H54 (cell line): ENCODE results near the gene TM2D3.
A peak's percentile ranks its signal among the peaks of the same experiment; 100 is the strongest.

Experiments used
- DNase-seq: peaks from one replicate; pipeline ENCODE4 v3.0.0; 2011; ENCODE audit warnings: low spot score, mixed read lengths; ENCODE audit not compliant: insufficient read length
- FAIRE-seq: peaks from 3 replicates; lab custom pipeline; 2011; peaks lifted over from hg19 to GRCh38; lab: Jason Lieb, UNC
- POLR2A ChIP-seq: IDR thresholded peaks from 2 replicates; pipeline ENCODE4 v1.6.1; 2011; ENCODE audit warnings: low read depth, mild to moderate bottlenecking, low read length

The TM2D3 gene

DNA sequence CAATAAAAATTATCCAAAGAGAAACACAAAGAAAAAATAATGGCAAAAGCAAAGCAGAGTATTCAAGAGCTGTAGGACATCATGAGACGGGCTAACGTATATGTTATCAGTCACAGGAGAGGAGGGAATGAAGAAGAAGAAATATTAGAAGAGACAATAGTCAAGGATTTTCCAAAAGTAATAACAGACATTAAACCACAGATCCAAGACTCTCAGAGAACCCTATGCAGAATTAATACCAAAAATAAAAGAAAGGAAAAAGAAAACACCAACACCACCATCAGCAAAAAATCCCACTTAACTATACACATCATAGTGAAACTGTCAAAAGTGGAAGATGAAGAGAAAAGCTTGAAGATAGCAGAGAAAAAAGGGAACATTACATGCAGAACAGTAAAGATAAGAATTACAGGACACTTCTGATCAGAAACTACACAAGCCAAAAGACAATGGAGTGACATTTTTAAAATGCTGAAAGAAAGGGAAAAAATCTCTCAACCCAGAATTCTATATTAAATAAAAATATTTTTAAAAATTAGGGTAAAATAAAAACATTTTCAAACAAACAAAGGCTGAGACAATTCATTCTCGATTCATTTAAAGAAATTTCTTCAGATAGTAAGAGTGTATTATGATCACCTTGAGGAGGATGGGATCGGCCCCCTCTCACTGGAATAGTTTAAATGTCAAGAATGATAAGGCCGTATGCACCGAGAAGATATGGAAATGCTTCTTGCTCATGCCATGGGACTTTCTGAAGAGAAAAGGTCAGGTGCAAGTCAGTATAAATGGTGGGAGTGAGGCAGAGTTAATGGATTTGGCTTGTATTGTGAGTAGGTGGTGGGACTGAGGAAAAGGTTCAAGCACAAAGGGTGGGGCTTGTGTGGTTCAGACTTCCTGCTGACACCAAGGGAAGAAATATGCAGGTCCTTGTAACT, 28.5 kb downstream of the TM2D3 start:
- DNase-seq, result no peak
- TF ChIP-seq POLR2A, result no peak
- FAIRE-seq, result no peak

DNA sequence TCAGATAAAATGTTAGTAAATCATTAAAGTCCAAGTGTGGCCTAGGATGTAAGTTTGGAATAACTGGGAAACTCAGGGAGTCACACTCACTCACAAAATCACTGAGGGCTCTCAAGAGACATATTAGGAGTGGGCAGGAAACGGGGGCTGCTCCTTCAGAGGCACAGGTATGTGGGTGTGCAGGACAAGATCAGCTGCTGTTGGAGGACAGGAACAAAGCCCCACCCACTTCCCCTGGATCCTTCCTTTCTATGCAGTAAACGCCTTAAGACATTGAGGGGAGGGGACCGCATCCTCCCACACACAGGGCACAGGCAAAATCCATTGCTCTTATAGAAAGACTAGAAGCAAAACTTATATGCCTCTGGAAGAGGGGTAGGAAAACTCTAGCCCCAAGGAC, 30.2 kb downstream of the TM2D3 start:
- FAIRE-seq, result no peak
- TF ChIP-seq POLR2A, result no peak
- DNase-seq, result no peak

GRCh38 chr15:101620671-101621070, 31.5 kb downstream of the TM2D3 start:
- TF ChIP-seq POLR2A, result no peak
- no peak for FAIRE-seq
- DNase-seq, result no peak

GRCh38 chr15:101619615-101619865, 32.6 kb downstream of the TM2D3 start:
- DNase-seq (no peak), FAIRE-seq (no peak)
- no peak for TF ChIP-seq POLR2A

GRCh38 chr15:101618851-101619614, 33.1 kb downstream of the TM2D3 start:
- TF ChIP-seq POLR2A, result no peak
- FAIRE-seq, result no peak
- DNase-seq, result no peak

- TF ChIP-seq POLR2A, result no peak
- no peak for DNase-seq
- FAIRE-seq, result no peak
These were observed 34.1 kb downstream of the TM2D3 start for GRCh38 chr15:101618076-101618475.

DNA sequence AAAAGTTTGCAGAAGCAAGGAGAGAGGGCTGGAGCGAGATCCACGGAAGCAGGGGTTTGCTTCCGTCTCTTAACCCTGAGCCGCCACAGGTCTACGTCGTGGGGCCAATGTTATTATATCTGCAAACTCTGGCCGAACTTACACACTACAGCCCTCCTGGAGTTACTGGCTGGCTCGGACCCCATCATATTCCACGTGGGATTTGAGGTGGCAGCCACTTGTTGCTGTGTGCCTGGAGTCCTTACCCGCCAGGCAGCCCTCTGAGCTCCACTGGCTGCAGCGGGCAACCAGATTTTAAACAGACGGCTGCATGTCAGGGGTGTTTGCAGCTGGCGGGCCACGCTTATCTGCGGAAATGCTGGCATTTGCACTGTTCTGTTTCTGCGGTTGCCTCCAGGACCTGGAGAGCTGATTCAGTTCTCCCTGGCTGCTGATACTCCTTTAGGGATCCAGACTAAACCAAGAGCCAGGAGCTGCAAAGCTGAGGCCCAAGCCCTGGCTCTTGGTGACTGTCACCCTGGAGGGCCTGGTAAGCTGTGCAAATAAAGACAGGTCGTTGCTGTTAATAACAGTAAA, 34.7 kb downstream of the TM2D3 start:
- DNase-seq (no peak), FAIRE-seq (no peak)
- TF ChIP-seq POLR2A, result no peak

GRCh38 chr15:101615986-101616848, 36.0 kb downstream of the TM2D3 start:
- DNase-seq (peak; percentile 73), FAIRE-seq (no peak)
- TF ChIP-seq POLR2A, result no peak

GRCh38 chr15:101615414-101615985, 36.7 kb downstream of the TM2D3 start:
- no peak for DNase-seq
- FAIRE-seq, result no peak
- TF ChIP-seq POLR2A, result no peak

GRCh38 chr15:101614761-101615160, 37.4 kb downstream of the TM2D3 start:
- no peak for DNase-seq
- no peak for TF ChIP-seq POLR2A
- FAIRE-seq, result no peak

GRCh38 chr15:101614001-101614585, 38.1 kb downstream of the TM2D3 start:
- DNase-seq (no peak), FAIRE-seq (no peak)
- TF ChIP-seq POLR2A, result no peak

- TF ChIP-seq POLR2A, result no peak
- no peak for FAIRE-seq
- DNase-seq, result no peak
These were observed 38.8 kb downstream of the TM2D3 start for GRCh38 chr15:101613130-101614000.
